HG03378 (cell line): Measurements from ENCODE around the gene IL1R1.
"Not testable (repeated sequence)": the region's sequence is repeated elsewhere in the genome, so short reads cannot be mapped to it uniquely, and the experiment has no call there.

Experiments
- ATAC-seq: cut with Tn5 transposase; IDR thresholded peaks from one replicate; pipeline ENCODE4 v1.9.1; 2021; ENCODE audit warnings: mild to moderate bottlenecking, moderate library complexity; ENCODE audit not compliant: unreplicated experiment

The IL1R1 gene

GRCh38 chr2:102141970-102142828, at the start of gene IL1R1:
Gene IL1R1 (plus strand): TSS chr2:102142746. CDS start chr2:102157725, 14,979 bp downstream.
- no peak for ATAC-seq

GRCh38 chr2:102093662-102094061, 48.9 kb upstream of the IL1R1 start:
- ATAC-seq, result no peak

- ATAC-seq, result no peak
These were observed 47.6 kb upstream of the IL1R1 start for GRCh38 chr2:102094917-102095316.

- no peak for ATAC-seq
These were observed 46.4 kb upstream of the IL1R1 start for GRCh38 chr2:102096103-102096502.

- no peak for ATAC-seq
These were observed 43.8 kb upstream of the IL1R1 start for GRCh38 chr2:102098756-102099155.

- no peak for ATAC-seq
These were observed 42.8 kb upstream of the IL1R1 start for GRCh38 chr2:102099536-102100298.

GRCh38 chr2:102100371-102101096, 42.0 kb upstream of the IL1R1 start:
- peak; percentile 37 for ATAC-seq

- ATAC-seq, result no peak
These were observed 41.3 kb upstream of the IL1R1 start for GRCh38 chr2:102101097-102101848.

- ATAC-seq, result no peak
These were observed 40.5 kb upstream of the IL1R1 start for GRCh38 chr2:102101849-102102635.

GRCh38 chr2:102102636-102102948, 40.0 kb upstream of the IL1R1 start:
- not testable (repeated sequence) for ATAC-seq

- ATAC-seq, result no peak
These were observed 39.3 kb upstream of the IL1R1 start for GRCh38 chr2:102103284-102103683.

- peak; percentile 83 for ATAC-seq
These were observed 38.3 kb upstream of the IL1R1 start for GRCh38 chr2:102103992-102104871.

GRCh38 chr2:102106133-102106556, 36.4 kb upstream of the IL1R1 start:
- ATAC-seq, result no peak

- not testable (repeated sequence) for ATAC-seq
These were observed 35.5 kb upstream of the IL1R1 start for GRCh38 chr2:102106813-102107740.

- ATAC-seq, result no peak
These were observed 34.8 kb upstream of the IL1R1 start for GRCh38 chr2:102107741-102108070.

GRCh38 chr2:102109016-102109415, 33.5 kb upstream of the IL1R1 start:
- no peak for ATAC-seq

GRCh38 chr2:102110171-102110570, 32.4 kb upstream of the IL1R1 start:
- ATAC-seq, result no peak
